HCT116 (cell line): ENCODE measurements around the gene ZNF555. TPM values are rescaled to one million over a fixed set of nuclear protein-coding genes. Genes with fewer than 3 reads are reported as not detected.

Experiments
- ATAC-seq: fragments of 200-7000 bp; cut with Tn5 transposase; 2 replicates; pipeline ENCODE4 v1.9.1; 2020; ENCODE audit warnings: mild to moderate bottlenecking, moderate library complexity
- BruUV-seq: library from RNA; stranded (reverse); fragments of 400-500 nt; replicated peaks from 2 replicates; lab custom pipeline; 2021; lab: Mats Ljungman, UMichigan
- CTCF ChIA-PET: fragments of 300-600 bp; sonication (Branson Sonifier 250); formaldehyde crosslinking; loops from one replicate; lab custom pipeline; 2021; ENCODE audit warnings: antibody characterized with exemption; lab: Charles Lee
- POLR2A ChIA-PET: fragments of 300-600, 350-600 bp; sonication (Branson Sonifier 250); formaldehyde crosslinking; loops from one replicate; lab custom pipeline; 2021; ENCODE audit warnings: antibody characterized with exemption; lab: Charles Lee
- RAD21 ChIA-PET, 2 experiments: fragments of 300-600 bp; sonication (Branson Sonifier 250); formaldehyde crosslinking; loops; one replicate each; lab custom pipeline; 2023; ENCODE audit warnings: low total read pairs in 2 of 2; ENCODE audit not compliant: uncharacterized antibody in 2 of 2, unreplicated experiment in 2 of 2, low non-redundant PET in 1 of 2; lab: Charles Lee
- DNase-seq: peaks from one replicate; pipeline ENCODE4 v3.0.0-alpha.2; 2010; ENCODE audit warnings: low read depth, low spot score
- H2AFZ ChIP-seq: fragments of 200-600 bp; shearing (Covaris generic), sonication (generic); 2 replicates; pipeline ENCODE4 v1.6.1; 2017; ENCODE audit warnings: low read depth, mixed run types, mixed read lengths, antibody characterized with exemption, low read length; ENCODE audit not compliant: poor library complexity, severe bottlenecking
- H3K27ac ChIP-seq: 2 replicates; pipeline ENCODE4 v1.5.1; 2012; ENCODE audit warnings: low read depth, low read length
- H3K27me3 ChIP-seq: fragments of 200-600 bp; sonication (generic); 2 replicates; pipeline ENCODE4 v1.6.1; 2016; ENCODE audit warnings: mixed run types, low read length, mixed read lengths; ENCODE audit not compliant: insufficient read depth
- H3K36me3 ChIP-seq, 2 experiments: fragments of 200-500 bp in 1 of 2; fragments of 200-600 bp in 1 of 2; sonication (Bioruptor generic) in 1 of 2; sonication (generic) in 1 of 2; 2 replicates each; pipeline versions ENCODE4 v1.5.1 to v1.6.1; 2014 to 2016; ENCODE audit warnings: low read length in 2 of 2, inconsistent platforms in 1 of 2, mixed read lengths in 1 of 2, mixed run types in 1 of 2; ENCODE audit not compliant: insufficient read depth in 2 of 2, control insufficient read depth in 1 of 2
- H3K4me1 ChIP-seq, 2 experiments: fragments of 200-600 bp in 1 of 2; sonication (generic) in 1 of 2; 2 replicates each; pipeline versions ENCODE4 v1.5.1 to v1.6.1; 2012 to 2017; ENCODE audit warnings: low read length in 2 of 2, inconsistent platforms in 1 of 2, mild to moderate bottlenecking in 1 of 2, mixed read lengths in 1 of 2, mixed run types in 1 of 2, moderate library complexity in 1 of 2; ENCODE audit not compliant: insufficient read depth in 2 of 2, control insufficient read depth in 1 of 2
- H3K4me2 ChIP-seq: fragments of 200-600 bp; sonication (generic); 2 replicates; pipeline ENCODE4 v1.6.1; 2017; ENCODE audit warnings: mixed run types, low read length, mixed read lengths
- H3K4me3 ChIP-seq, 2 experiments: fragments of 200-600 bp in 1 of 2; sonication (generic) in 1 of 2; replicated peaks in 1 of 2; 2 replicates each; pipeline ENCODE4 v1.5.1; 2011 to 2016; ENCODE audit warnings: low read length in 2 of 2, control low read depth in 1 of 2, low read depth in 1 of 2, mild to moderate bottlenecking in 1 of 2, mixed read lengths in 1 of 2, mixed run types in 1 of 2
- H3K79me2 ChIP-seq: fragments of 200-600 bp; sonication (generic); 2 replicates; pipeline ENCODE4 v1.6.1; 2017; ENCODE audit warnings: mild to moderate bottlenecking, mixed run types, low read length, moderate library complexity, mixed read lengths; ENCODE audit not compliant: insufficient read depth
- H3K9ac ChIP-seq: fragments of 200-600 bp; sonication (generic); 2 replicates; pipeline ENCODE4 v1.6.1; 2016; ENCODE audit warnings: low read length, mixed read lengths
- H3K9me2 ChIP-seq: fragments of 200-600 bp; sonication (generic), shearing (Covaris generic); 2 replicates; pipeline ENCODE4 v1.6.1; 2017; ENCODE audit warnings: mixed run types, mild to moderate bottlenecking, moderate library complexity; ENCODE audit not compliant: insufficient read depth
- H3K9me3 ChIP-seq, 2 experiments: fragments of 200-500 bp in 1 of 2; fragments of 200-600 bp in 1 of 2; sonication (Bioruptor generic) in 1 of 2; sonication (generic) in 1 of 2; 2 replicates each; pipeline ENCODE4 v1.6.1; 2014 to 2017; ENCODE audit warnings: low read length in 2 of 2, mixed read lengths in 2 of 2, inconsistent platforms in 1 of 2, low read depth in 1 of 2, mild to moderate bottlenecking in 1 of 2, mixed run types in 1 of 2, moderate library complexity in 1 of 2; ENCODE audit not compliant: control insufficient read depth in 1 of 2, insufficient read depth in 1 of 2
- H4K20me1 ChIP-seq: fragments of 200-600 bp; sonication (generic), shearing (Covaris generic); 2 replicates; pipeline ENCODE4 v1.6.1; 2017; ENCODE audit warnings: mixed run types, mild to moderate bottlenecking, moderate library complexity; ENCODE audit not compliant: insufficient read depth
- CEBPB ChIP-seq: IDR thresholded peaks from 2 replicates; pipeline ENCODE4 v1.6.1; 2012; ENCODE audit warnings: low read depth
- ELF1 ChIP-seq: IDR thresholded peaks from 2 replicates; pipeline ENCODE4 v1.6.1; 2012; ENCODE audit warnings: low read depth, borderline replicate concordance
- FOSL1 ChIP-seq: IDR thresholded peaks from 2 replicates; pipeline ENCODE4 v1.6.1; 2012; ENCODE audit warnings: low read depth
- POLR2A ChIP-seq: IDR thresholded peaks from 2 replicates; pipeline ENCODE4 v1.7.0; 2011; ENCODE audit warnings: borderline replicate concordance; ENCODE audit not compliant: insufficient read depth, insufficient read length; ENCODE audit errors: extremely low read depth
- POLR2AphosphoS5 ChIP-seq: IDR thresholded peaks from 2 replicates; pipeline ENCODE4 v1.6.1; 2011; ENCODE audit warnings: mild to moderate bottlenecking, low read depth, low read length, moderate library complexity
- RAD21 ChIP-seq: IDR thresholded peaks from 2 replicates; pipeline ENCODE4 v1.6.1; 2012; ENCODE audit warnings: low read depth, mild to moderate bottlenecking
- REST ChIP-seq: IDR thresholded peaks from 2 replicates; pipeline ENCODE4 v1.6.1; 2012; ENCODE audit warnings: low read depth
- SRF ChIP-seq: IDR thresholded peaks from 2 replicates; pipeline ENCODE4 v1.6.1; 2012; ENCODE audit warnings: low read depth
- TCF7L2 ChIP-seq: IDR thresholded peaks from 2 replicates; pipeline ENCODE4 v1.7.0; 2011; ENCODE audit warnings: borderline replicate concordance, inconsistent platforms; ENCODE audit not compliant: insufficient read depth, insufficient read length; ENCODE audit errors: extremely low read depth
- YY1 ChIP-seq: IDR thresholded peaks from 2 replicates; pipeline ENCODE4 v1.6.1; 2011; ENCODE audit warnings: low read length, low read depth, moderate library complexity, mild to moderate bottlenecking; ENCODE audit not compliant: insufficient replicate concordance; ENCODE audit errors: extremely low read depth
- ZFX ChIP-seq: fragments of 450-650 bp; IDR thresholded peaks from 2 replicates; pipeline ENCODE4 v1.6.1; 2017
- ZNF274 ChIP-seq: fragments of 200-500 bp; sonication (Bioruptor generic); IDR thresholded peaks from 2 replicates; pipeline ENCODE4 v1.6.1; 2014; ENCODE audit warnings: mild to moderate bottlenecking, low read depth, low read length, inconsistent platforms
- intact Hi-C: fragments of 100-400 bp; cut with micrococcal nuclease; formaldehyde crosslinking; loops from 2 replicates; pipeline ENCODE4 v1.10.0; 2022
- total RNA-seq: library from RNA; stranded (reverse); gene quantifications from one replicate; pipeline ENCODE4 v1.2.1, GENCODE V29; 2021; ENCODE audit not compliant: unreplicated experiment
- TF ChIP-seq, protein P1 (sequence below): IDR thresholded peaks from 2 replicates; pipeline ENCODE4 v1.6.1; 2012
- TF ChIP-seq, protein P2 (sequence below): IDR thresholded peaks from 2 replicates; pipeline ENCODE4 v1.6.1; 2011; ENCODE audit warnings: mild to moderate bottlenecking, low read length, moderate library complexity; ENCODE audit not compliant: insufficient replicate concordance; ENCODE audit errors: extremely low read depth
- TF ChIP-seq, protein P3 (sequence below): IDR thresholded peaks from 2 replicates; pipeline ENCODE4 v1.6.1; 2012

Gene ZNF555
- total RNA-seq, 1 experiment from 2014 or later, result 4.5 TPM

DNA sequence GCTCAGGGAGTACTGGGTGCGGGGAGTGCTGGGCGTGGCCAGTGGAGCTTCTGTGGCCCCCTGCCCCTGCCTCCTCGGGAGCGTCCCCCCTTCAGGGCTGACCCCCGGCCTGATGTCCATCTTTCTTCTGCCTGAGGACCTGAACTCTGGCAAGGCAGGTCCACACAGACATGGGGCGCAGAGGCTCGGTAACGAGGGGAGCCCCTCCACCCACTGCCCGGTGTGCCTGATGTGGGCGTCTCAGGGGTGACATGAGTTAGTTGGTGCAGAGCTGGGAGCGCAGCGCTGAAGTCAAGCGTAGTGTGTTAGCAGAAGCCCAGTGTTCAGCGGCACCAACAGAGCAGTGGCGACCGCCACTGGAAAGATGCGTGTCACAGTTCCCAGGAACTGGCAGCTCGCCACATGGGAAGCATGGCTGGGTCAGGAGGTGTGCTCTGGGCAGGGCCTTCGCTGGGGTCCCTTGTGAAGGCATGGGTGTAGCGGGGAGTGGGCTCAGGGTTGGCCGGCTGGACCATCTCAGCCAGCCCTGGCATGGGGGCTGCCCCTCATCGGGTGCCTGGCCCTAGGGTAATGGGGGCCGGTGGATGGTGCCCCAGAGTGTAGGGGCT lies 44.5 kb upstream of the ZNF555 start:
- no peak for TF ChIP-seq POLR2A
- no peak for TF ChIP-seq FOSL1
- TF ChIP-seq, protein P1, sequence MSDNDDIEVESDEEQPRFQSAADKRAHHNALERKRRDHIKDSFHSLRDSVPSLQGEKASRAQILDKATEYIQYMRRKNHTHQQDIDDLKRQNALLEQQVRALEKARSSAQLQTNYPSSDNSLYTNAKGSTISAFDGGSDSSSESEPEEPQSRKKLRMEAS, result no peak
- TF ChIP-seq ZFX, result no peak
- BruUV-seq, result no TSS peak
- POLR2A ChIA-PET, result no interaction called here

DNA sequence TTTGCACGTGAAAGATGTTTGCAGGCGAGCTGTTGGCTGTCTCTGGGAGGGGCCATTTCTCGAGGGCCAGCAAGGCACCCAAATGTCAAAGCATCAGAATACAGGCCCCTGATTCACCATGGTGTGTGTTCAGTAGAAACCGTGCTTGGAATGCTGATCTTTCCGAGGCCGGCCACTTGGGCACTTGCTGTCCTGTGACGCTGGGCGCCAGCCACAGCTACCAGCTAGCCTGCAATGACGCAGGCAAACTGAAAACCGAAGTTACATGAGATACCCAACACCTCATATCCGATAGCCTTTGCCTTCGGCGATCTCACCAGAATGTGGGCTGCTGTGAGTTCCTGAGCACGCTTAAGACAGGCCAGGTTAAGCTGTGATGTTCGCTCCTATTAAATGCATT lies 44.0 kb upstream of the ZNF555 start:
- no peaks in the 10 kb centered on the region for H3K27me3 ChIP-seq
- no peak for DNase-seq
- no peaks in the 10 kb centered on the region for H3K9me3 ChIP-seq
- ChIA-PET POLR2A (no interaction called here), RAD21 (no interaction called here), CTCF (no interaction called here)
- no peak overlapping the region for H2AFZ ChIP-seq
- H3K9me2 ChIP-seq, result no peaks in the 10 kb centered on the region
- peaks cover 0 to 6% of the 10 kb centered on the region in 2 experiments; a peak in 2 of 4 replicates for H3K4me1 ChIP-seq
- no peak overlapping the region for H3K27ac ChIP-seq
- ATAC-seq, result no peak
- no peak overlapping the region for H3K4me3 ChIP-seq
- H3K36me3 ChIP-seq, result peaks cover 43 to 66% of the 10 kb centered on the region in 2 experiments; a peak in 3 of 4 replicates
- no peaks in the 10 kb centered on the region for H4K20me1 ChIP-seq
- H3K9ac ChIP-seq, result no peak overlapping the region
- intact Hi-C loops, result no loop called here
- H3K79me2 ChIP-seq, result peaks cover 42% of the 10 kb centered on the region
- BruUV-seq, result no TSS peak
- no peak overlapping the region for H3K4me2 ChIP-seq
- TF ChIP-seq SRF, result no peak
- TF ChIP-seq ZNF274, result no peak
- TF ChIP-seq YY1, result no peak
- TF ChIP-seq, protein P2, sequence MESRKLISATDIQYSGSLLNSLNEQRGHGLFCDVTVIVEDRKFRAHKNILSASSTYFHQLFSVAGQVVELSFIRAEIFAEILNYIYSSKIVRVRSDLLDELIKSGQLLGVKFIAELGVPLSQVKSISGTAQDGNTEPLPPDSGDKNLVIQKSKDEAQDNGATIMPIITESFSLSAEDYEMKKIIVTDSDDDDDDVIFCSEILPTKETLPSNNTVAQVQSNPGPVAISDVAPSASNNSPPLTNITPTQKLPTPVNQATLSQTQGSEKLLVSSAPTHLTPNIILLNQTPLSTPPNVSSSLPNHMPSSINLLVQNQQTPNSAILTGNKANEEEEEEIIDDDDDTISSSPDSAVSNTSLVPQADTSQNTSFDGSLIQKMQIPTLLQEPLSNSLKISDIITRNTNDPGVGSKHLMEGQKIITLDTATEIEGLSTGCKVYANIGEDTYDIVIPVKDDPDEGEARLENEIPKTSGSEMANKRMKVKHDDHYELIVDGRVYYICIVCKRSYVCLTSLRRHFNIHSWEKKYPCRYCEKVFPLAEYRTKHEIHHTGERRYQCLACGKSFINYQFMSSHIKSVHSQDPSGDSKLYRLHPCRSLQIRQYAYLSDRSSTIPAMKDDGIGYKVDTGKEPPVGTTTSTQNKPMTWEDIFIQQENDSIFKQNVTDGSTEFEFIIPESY, result no peak
- TF ChIP-seq, protein P3, sequence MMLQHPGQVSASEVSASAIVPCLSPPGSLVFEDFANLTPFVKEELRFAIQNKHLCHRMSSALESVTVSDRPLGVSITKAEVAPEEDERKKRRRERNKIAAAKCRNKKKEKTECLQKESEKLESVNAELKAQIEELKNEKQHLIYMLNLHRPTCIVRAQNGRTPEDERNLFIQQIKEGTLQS, result no peak
- no peak for TF ChIP-seq ELF1
- no peak for TF ChIP-seq REST
- no peak for TF ChIP-seq RAD21
- TF ChIP-seq POLR2AphosphoS5, result no peak
- no peak for TF ChIP-seq CEBPB
- TF ChIP-seq TCF7L2, result no peak

More for the DNA sequence above, 44.5 kb upstream of the ZNF555 start:
- Histone ChIP-seq H3K4me2 (no peak overlapping the region), H3K9ac (no peak overlapping the region), H3K79me2 (peaks cover 42% of the 10 kb centered on the region), H3K36me3 (peaks cover 43 to 63% of the 10 kb centered on the region in 2 experiments; a peak in 3 of 4 replicates), H3K27me3 (no peaks in the 10 kb centered on the region), H3K9me3 (no peaks in the 10 kb centered on the region), H2AFZ (no peak overlapping the region), H3K4me1 (peaks cover 0 to 6% of the 10 kb centered on the region in 2 experiments; a peak in 2 of 4 replicates), H4K20me1 (no peaks in the 10 kb centered on the region), H3K9me2 (no peaks in the 10 kb centered on the region), H3K4me3 (no peak overlapping the region), H3K27ac (no peak overlapping the region)
- intact Hi-C loops, result no loop called here
- DNase-seq (no peak), ATAC-seq (no peak)
- ChIA-PET RAD21 (no interaction called here), CTCF (no interaction called here)
